NCI-H748 (cell line): Measurements from ENCODE around the gene DAB1.
"Not testable (repeated sequence)": the region's sequence is repeated elsewhere in the genome, so short reads cannot be mapped to it uniquely, and the experiment has no call there.

Source experiments
- DNase-seq: peaks from one replicate; lab custom pipeline; 2025; ENCODE audit not compliant: unreplicated experiment; lab: John Stamatoyannopoulos, UW

The DAB1 gene

GRCh38 chr1:57229076-57229475 is 194.8 kb downstream of the DAB1 start:
- DNase-seq: no peak

DNA sequence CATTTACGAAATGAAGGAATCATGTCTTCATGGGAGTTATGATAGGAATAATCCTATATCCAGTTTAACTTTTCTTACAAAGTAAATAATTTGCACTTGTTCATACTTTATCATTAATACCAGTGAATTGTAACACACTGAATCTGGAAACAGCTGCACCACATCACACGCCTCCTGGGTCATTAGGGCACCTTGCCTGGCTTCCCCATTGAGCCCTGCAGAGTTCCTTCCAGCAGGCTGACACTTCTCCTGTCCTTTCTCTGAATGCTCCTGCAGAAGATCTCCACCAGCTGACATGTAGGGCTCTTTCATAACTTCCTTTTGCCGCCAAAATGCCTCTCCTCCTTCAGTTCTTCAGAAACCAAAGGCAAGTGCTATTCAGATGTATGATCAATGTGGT is 201.1 kb downstream of the DAB1 start:
- no peak for DNase-seq

GRCh38 chr1:57222307-57222706 is 201.6 kb downstream of the DAB1 start:
- no peak for DNase-seq

DNA sequence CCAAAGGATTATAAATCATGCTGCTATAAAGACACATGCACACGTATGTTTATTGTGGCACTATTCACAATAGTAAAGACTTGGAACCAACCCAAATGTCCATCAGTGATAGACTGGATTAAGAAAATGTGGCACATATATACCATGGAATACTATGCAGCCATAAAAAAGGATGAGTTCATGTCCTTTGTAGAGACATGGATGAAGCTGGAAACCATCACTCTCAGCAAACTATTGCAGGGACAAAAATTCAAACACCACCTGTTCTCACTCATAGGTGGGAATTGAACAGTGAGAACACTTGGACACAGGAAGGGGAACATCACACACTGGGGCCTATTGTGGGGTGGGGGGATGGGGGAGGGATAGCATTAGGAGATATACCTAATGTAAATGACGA is 203.0 kb downstream of the DAB1 start:
- not testable (repeated sequence) for DNase-seq

DNA sequence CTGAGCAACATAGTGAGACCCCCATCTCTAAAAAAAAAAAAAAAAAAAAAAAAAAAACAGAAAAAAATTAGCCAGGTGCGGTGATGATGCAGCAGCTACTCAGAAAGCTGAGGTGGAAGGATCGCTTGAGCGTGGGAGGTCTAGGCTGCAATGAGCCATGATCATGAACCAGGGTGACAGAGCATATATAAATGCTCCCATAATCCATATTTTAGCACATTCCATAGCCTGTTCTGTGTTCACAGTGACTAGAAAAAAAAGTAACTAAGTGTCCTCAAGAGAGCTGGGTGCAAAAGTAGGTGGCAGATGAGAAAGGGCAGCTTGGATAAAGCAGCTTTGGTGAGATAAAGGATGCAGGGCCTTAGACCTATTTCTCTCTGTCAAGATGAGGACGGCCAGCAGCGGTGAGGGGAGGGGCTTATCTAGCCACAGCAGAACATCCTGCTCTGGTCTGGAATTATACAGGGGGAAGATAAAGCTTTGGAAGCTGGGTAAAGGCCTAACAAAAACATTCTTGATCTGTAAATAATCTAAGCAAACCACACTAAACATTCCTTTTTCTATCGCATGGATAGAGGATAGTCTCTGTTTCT is 205.3 kb downstream of the DAB1 start:
- DNase-seq: no peak

DNA sequence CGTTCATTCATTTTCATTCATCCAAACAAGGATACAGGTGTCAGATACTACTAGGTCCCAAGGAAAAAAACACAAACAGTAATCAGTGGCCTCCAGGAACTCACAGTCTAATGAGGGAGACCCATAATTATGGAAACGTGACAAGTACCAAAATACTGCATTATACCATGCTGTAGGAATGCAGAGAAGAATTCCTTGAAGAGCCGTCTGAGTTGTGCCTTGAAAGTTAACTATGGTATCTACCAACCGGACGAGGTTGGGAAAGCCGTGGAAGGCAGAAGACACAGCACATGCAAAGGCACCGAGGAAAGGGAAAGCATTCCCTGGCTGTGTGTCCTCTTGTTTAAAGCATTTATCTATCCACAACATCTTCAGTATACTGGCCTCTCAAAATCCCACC is 206.0 kb downstream of the DAB1 start:
- DNase-seq: no peak

- no peak for DNase-seq
These were observed 208.8 kb downstream of the DAB1 start for GRCh38 chr1:57214951-57215575.

DNA sequence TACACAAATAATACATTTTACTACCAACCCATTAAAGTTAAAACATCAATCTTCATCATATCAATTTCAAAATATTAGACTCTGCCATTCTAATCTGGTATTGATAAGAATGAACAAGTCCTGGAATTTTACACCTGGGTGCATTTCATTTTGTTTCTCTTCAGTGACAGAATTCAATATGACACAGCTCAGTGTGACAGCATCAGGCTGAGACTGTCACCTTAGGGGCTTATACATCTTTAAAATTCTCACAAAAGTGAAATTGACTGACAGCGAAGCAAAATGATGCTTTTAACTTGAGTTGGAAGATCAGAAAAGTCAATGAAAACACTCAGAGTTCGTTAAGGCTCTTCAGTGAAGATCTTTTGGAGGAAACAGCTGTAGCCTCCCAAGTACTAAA is 213.0 kb downstream of the DAB1 start:
- DNase-seq: no peak

- DNase-seq: no peak
These were observed 214.4 kb downstream of the DAB1 start for GRCh38 chr1:57209495-57209894.

- peak; percentile 17 for DNase-seq
These were observed 215.0 kb downstream of the DAB1 start for GRCh38 chr1:57208741-57209302.

- no peak for DNase-seq
These were observed 217.8 kb downstream of the DAB1 start for GRCh38 chr1:57206038-57206437.

DNA sequence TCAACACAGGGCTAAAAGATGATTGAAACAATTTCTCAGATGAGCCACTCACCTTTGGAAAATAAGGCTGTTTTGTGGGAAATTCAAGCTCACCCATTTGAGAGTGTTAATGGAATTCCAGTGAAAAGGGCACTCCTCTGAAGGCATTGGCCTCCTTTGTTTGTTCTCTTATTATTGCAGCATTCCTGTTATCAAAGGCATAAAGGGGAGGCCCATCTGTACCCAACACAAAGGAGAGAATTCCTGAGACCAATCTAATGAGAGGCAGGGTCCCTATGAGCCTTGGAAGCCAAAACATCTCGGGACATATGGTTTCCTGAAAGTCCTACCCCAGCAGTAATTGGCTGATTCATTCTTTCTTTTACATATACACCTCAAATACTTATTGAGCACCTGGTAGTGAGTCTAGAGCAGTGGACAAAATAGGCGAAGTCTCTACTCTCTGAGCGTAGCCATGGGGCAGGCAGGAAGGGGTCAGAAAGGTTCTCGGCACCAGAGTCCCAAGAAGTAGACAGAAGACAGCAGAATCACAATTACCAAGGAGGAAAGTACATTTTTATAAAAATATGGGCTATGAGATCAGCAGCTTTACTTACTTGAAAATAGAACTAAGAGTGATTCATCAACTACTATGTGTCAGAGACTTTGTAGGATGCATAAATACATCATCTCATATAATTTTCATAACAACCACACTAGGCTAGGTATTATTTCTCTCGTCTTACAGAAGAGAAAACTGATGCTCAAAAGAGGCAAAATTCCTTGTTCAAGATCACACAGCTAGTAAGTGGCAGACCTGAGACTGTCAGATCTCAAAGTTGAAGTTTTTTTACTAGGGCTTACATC is 218.7 kb downstream of the DAB1 start:
- no peak for DNase-seq

- no peak for DNase-seq
These were observed 219.8 kb downstream of the DAB1 start for GRCh38 chr1:57204091-57204490.

DNA sequence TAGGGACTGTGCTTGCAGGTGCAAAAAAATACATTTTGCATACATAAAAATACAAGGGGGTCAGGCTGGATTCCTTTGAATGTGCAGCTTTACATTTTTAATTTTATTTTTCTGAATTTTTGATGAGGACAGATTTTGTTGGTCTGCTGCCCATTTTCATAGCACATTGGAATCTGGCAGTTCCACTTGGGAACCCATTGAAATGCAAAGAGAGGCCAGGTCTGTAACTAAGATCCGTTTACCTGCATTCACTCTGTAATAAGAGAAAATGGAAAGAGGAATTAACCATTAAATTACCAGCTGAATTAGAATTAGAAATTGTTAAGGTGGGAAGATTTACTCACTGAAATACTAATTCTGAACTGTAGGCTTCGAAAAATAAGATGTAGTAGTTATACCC is 221.6 kb downstream of the DAB1 start:
- DNase-seq: no peak

- no peak for DNase-seq
These were observed 224.9 kb downstream of the DAB1 start for GRCh38 chr1:57198912-57199311.

DNA sequence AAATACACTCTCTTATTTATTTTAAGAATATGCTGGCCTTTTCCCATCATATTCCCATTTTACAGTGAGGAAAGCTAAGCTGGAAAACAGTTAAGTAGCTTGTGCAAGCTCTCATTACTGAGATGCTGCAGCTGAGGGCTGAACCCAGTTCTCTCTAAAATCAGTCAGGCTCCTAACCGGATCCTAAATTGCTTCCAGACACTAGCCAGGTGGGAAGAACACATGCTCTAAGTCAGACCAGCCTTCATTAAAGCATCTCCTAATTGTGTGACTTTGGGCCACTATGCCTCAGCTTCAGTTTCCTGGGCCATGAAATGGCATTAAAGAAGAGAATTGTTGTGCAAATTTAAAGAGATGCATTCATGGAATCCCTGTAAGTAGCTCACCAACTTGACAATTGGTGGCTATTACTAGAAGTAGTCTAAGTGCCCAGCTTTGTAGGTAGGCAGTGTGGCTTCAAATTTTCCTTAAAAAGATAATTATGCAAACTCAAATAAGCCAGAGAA is 228.4 kb downstream of the DAB1 start:
- DNase-seq: no peak

- no peak for DNase-seq
These were observed 231.6 kb downstream of the DAB1 start for GRCh38 chr1:57192222-57192621.

GRCh38 chr1:57190898-57191297 is 233.0 kb downstream of the DAB1 start:
- DNase-seq: no peak

GRCh38 chr1:57188168-57188567 is 235.7 kb downstream of the DAB1 start:
- DNase-seq: no peak

GRCh38 chr1:57186455-57186854 is 237.4 kb downstream of the DAB1 start:
- no peak for DNase-seq

GRCh38 chr1:57179001-57179400 is 244.9 kb downstream of the DAB1 start:
- DNase-seq: no peak

GRCh38 chr1:57175506-57175905 is 248.4 kb downstream of the DAB1 start:
- DNase-seq: no peak
